ENCODE results near the gene PAK6. TPM values are rescaled to one million over a fixed set of nuclear protein-coding genes. Genes with fewer than 3 reads are reported as not detected.

The PAK6 gene
- total RNA-seq, 2 donors from 2014 or later: not detected

DNA sequence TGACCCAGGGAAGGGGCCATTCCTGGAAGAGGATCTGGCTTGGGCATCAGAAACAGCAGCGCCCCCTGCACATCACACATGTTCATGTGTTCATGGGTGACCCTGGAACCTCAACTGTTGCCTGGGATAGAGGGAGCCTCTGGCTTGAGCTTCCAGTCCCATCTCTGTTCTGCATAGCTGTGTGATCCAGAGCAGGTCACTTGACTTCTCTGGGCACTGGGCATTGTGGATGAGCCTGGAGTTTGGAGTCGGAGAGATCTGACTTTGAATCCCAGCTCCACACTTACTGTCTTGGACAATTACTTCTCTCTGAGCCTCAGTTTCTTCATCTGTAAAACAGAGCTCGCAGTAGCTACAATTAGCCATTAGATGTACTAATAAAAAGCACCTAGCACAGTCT lies 15.6 kb downstream of the PAK6 start:
- ATAC-seq (no peak), DNase-seq (no peak)
- H3K4me3 Mint-ChIP-seq: no peak overlapping the region
- peaks cover 9% of the 10 kb centered on the region for H3K4me1 Mint-ChIP-seq
- no peak overlapping the region for H3K27ac Mint-ChIP-seq
- H3K36me3 Mint-ChIP-seq (ENCODE audit: low read depth): no peaks in the 10 kb centered on the region
- peaks cover 43% of the 10 kb centered on the region for H3K27me3 Mint-ChIP-seq
- no peaks in the 10 kb centered on the region for H3K9me3 ChIP-seq (ENCODE audit: control insufficient read depth, low read length, poor library complexity, severe bottlenecking)

- no peaks in the 10 kb centered on the region for H3K9me3 ChIP-seq (ENCODE audit: control insufficient read depth, low read length, poor library complexity, severe bottlenecking)
- Mint-ChIP-seq H3K4me1 (peaks cover 9% of the 10 kb centered on the region), H3K4me3 (no peak overlapping the region), H3K27me3 (peaks cover 43% of the 10 kb centered on the region), H3K27ac (no peak overlapping the region), H3K36me3 (ENCODE audit: low read depth) (no peaks in the 10 kb centered on the region)
- ATAC-seq (no peak), DNase-seq (no peak)
Measured at GRCh38 chr15:40255033-40255432, 16.2 kb downstream of the PAK6 start.

DNA sequence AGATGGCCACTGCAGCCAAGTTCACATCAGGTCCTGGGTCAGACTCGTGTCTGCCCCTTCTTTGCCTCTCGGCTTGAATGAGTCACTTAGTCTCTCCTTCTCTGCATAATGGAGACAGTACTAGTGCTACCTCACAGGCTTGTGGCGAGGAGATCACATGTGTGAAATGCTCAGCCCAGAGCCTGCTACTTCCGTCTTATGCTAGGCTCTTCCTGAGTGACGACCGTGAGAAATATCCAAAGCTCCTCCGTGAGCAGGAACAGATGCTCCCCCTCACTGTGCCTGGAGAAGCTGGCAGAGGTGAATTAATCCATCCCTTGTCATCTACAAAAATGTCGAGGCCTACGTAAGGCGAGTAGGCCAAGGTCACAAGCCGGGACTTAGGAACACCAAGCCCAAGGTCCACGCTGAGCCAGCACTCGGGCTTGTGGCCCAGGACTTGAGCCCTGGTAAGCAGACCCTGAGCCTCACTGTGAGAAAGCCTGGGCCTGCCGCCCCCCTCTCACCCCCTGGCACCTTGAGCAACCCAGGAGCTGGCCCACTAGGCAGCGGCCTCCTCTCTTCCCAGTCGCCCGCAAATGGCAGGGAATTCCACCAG lies 17.9 kb downstream of the PAK6 start:
- no peaks in the 10 kb centered on the region for H3K9me3 ChIP-seq (ENCODE audit: control insufficient read depth, low read length, poor library complexity, severe bottlenecking)
- Mint-ChIP-seq H3K27me3 (peaks cover 40% of the 10 kb centered on the region), H3K27ac (no peak overlapping the region), H3K4me1 (peaks cover 9% of the 10 kb centered on the region), H3K36me3 (ENCODE audit: low read depth) (no peaks in the 10 kb centered on the region), H3K4me3 (no peak overlapping the region)
- no peak for ATAC-seq
- DNase-seq: no peak

DNA sequence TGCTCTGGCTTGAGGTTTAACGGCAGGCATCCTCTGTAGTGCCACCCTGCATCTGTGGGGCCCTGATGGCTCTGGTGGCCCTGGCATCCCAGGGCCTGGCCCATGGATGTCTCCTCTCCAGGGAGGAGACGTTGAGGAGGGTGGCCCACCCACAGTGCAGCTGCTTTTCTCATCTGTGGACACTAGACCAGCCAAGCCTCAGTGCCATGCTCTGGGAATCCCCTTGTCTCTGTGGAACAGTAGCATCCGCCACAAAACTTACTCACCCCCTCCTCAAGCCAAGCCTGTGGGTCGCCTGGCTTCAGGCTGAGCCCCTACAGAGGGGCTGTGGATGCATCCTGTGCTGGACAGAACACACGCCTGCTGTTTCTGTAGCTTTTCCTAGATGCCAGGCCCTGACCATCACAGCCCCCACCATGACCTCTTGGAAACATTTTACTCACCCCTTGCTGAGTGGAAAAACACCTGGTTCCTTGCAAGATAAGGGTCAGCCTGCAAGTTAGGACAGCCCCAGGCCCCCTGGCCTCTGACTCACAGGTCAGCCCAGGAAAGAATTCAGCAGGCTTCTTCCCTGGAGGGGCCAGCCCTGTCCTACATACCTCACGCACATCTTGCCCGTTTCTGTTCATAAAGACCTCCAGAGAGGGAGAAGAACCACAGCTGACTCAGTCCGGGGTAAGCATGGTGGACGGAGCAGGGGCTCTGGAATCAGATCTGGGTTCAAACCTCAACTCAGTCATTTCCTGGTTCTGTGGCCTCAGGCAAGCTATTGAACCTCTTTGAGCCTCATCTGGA lies 19.0 kb downstream of the PAK6 start:
- DNase-seq: no peak
- Mint-ChIP-seq H3K27me3 (peaks cover 40% of the 10 kb centered on the region), H3K27ac (no peak overlapping the region), H3K4me3 (no peak overlapping the region), H3K36me3 (ENCODE audit: low read depth) (no peaks in the 10 kb centered on the region), H3K4me1 (peaks cover 9% of the 10 kb centered on the region)
- H3K9me3 ChIP-seq (ENCODE audit: control insufficient read depth, low read length, poor library complexity, severe bottlenecking): no peaks in the 10 kb centered on the region
- ATAC-seq: no peak

DNA sequence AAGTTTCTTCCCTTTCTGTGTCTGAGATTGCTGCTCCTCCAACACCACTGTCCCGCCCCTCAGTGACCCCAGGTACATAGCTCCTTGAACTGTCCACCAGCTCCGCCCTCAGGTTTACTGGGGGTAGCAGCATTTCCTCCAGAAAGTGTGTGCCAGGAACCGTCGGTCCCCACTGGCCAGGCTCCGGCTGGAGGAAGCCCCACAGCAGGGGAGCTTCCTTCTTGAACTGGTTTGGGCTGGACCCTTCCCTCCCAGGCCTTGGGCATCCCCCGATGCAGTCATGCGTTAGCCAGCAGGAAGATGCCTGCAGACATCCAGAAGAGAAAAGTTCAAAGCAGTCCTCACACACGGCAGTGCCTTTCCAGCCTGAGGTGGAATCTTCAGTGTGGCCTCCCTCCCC lies 19.7 kb downstream of the PAK6 start:
- H3K27ac Mint-ChIP-seq: no peak overlapping the region
- H3K27me3 Mint-ChIP-seq: peaks cover 33% of the 10 kb centered on the region
- H3K36me3 Mint-ChIP-seq (ENCODE audit: low read depth): no peaks in the 10 kb centered on the region
- ATAC-seq (no peak), DNase-seq (no peak)
- H3K4me1 Mint-ChIP-seq: peaks cover 5% of the 10 kb centered on the region
- H3K4me3 Mint-ChIP-seq: no peak overlapping the region
- no peaks in the 10 kb centered on the region for H3K9me3 ChIP-seq (ENCODE audit: control insufficient read depth, low read length, poor library complexity, severe bottlenecking)

DNA sequence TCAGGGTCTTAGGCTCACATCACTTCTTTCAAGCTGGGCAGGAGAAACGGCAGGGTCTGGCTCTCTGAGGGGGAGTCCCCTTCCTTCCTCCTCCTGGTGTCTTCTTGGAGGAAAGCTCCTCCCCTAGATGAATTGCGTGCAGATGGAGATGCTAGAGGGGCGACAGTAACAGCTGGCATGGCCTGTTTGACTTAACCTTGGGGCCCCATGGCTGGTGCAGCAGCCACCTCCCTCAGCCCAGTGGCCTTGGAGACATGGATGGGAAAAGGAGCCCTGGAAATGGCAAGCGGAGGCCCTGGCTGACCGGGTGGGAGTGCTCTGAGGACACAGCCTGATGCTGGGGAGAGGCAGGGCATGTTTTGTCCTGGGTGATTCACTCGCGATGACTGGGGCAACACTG lies 20.2 kb downstream of the PAK6 start:
- Mint-ChIP-seq H3K4me3 (no peak overlapping the region), H3K27ac (no peak overlapping the region), H3K4me1 (peaks cover 2% of the 10 kb centered on the region), H3K27me3 (peaks cover 29% of the 10 kb centered on the region), H3K36me3 (ENCODE audit: low read depth) (no peaks in the 10 kb centered on the region)
- no peak for ATAC-seq
- no peak for DNase-seq
- H3K9me3 ChIP-seq (ENCODE audit: control insufficient read depth, low read length, poor library complexity, severe bottlenecking): no peaks in the 10 kb centered on the region

DNA sequence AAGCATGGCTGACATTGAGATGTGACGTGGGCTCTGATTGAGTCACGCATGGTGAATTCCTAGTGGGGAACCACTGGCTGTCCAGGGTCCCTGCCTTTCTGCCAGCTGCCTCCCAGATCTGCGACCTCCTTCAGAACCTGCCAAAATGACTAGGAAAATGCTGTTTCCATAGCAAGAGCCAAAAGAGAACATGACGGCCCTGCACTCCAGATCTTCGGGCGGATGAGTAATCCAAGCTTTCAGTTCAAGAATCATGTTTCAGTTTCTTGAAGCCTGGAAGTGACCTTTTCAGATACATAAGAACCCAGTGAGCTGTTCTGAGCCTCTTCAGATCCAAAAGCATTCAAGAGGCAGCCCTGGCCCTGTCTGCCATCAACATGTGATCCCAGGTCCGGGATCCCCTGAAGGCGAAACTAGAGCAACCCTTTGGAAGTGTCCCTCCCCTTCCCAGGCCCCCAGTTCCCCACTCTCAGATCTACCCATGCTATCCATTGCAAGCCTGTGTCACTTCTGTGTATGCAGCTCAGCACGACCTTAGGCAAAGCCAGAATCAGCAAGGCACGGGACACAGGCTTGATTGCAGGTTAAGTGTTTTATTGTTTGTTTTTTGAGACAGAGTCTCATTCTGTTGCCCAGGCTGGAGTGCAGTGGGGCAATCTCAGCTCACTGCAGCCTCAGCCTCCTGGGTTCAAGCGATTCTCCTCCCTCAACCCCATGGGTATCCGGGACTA lies 24.3 kb downstream of the PAK6 start:
- Mint-ChIP-seq H3K27me3 (peaks cover 11% of the 10 kb centered on the region), H3K4me1 (no peaks in the 10 kb centered on the region), H3K36me3 (ENCODE audit: low read depth) (no peaks in the 10 kb centered on the region), H3K4me3 (no peak overlapping the region), H3K27ac (no peak overlapping the region)
- ATAC-seq (no peak), DNase-seq (no peak)
- H3K9me3 ChIP-seq (ENCODE audit: control insufficient read depth, low read length, poor library complexity, severe bottlenecking): no peaks in the 10 kb centered on the region

DNA sequence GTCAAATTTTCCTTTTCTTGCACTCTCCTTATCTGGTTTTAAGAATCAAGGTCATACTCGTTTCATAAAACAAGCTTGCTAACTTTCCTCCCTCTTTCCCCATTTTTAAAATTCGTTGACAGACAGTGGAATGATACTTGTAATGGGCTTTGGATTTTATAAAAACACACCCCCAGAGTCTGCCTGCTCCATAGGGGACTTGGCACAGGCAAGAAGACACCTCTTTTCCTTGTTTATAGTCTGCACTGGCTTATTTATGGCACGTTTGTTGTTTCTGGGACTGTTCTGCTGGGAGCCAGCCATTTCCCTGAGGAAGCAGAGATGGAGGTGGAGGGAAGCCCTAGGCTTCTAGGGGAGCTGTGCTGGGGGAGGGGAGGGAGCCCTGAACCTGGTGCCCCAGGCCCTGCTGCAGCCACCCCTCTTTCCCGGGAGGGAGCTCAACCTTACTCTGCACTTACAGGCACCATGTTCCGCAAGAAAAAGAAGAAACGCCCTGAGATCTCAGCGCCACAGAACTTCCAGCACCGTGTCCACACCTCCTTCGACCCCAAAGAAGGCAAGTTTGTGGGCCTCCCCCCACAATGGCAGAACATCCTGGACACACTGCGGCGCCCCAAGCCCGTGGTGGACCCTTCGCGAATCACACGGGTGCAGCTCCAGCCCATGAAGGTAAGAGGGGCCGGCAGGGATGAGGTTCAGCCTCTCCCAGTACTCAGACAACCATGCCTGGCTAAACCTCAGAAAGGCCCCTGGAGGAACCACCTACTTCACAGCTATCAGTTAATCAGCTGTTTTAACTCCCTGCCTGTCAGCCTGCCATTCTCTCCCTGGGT lies 25.7 kb downstream of the PAK6 start:
- H3K9me3 ChIP-seq (ENCODE audit: control insufficient read depth, low read length, poor library complexity, severe bottlenecking): no peaks in the 10 kb centered on the region
- Mint-ChIP-seq H3K27ac (no peak overlapping the region), H3K4me3 (no peak overlapping the region), H3K36me3 (ENCODE audit: low read depth) (no peaks in the 10 kb centered on the region), H3K4me1 (no peaks in the 10 kb centered on the region), H3K27me3 (peaks cover 5% of the 10 kb centered on the region)
- no peak for ATAC-seq
- no peak for DNase-seq

- H3K27me3 Mint-ChIP-seq: peaks cover 5% of the 10 kb centered on the region
- ATAC-seq (no peak), DNase-seq (no peak)
- no peak overlapping the region for H3K27ac Mint-ChIP-seq
- no peaks in the 10 kb centered on the region for H3K9me3 ChIP-seq (ENCODE audit: control insufficient read depth, low read length, poor library complexity, severe bottlenecking)
- H3K4me1 Mint-ChIP-seq: no peaks in the 10 kb centered on the region
- no peak overlapping the region for H3K4me3 Mint-ChIP-seq
- H3K36me3 Mint-ChIP-seq (ENCODE audit: low read depth): no peaks in the 10 kb centered on the region
Measured at GRCh38 chr15:40265355-40265754, 26.5 kb downstream of the PAK6 start.

DNA sequence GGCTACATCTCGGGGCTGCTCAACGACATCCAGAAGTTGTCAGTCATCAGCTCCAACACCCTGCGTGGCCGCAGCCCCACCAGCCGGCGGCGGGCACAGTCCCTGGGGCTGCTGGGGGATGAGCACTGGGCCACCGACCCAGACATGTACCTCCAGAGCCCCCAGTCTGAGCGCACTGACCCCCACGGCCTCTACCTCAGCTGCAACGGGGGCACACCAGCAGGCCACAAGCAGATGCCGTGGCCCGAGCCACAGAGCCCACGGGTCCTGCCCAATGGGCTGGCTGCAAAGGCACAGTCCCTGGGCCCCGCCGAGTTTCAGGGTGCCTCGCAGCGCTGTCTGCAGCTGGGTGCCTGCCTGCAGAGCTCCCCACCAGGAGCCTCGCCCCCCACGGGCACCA lies 27.0 kb downstream of the PAK6 start:
- no peaks in the 10 kb centered on the region for H3K36me3 Mint-ChIP-seq (ENCODE audit: low read depth)
- DNase-seq: no peak
- H3K4me1 Mint-ChIP-seq: no peaks in the 10 kb centered on the region
- H3K4me3 Mint-ChIP-seq: no peak overlapping the region
- no peaks in the 10 kb centered on the region for H3K9me3 ChIP-seq (ENCODE audit: control insufficient read depth, low read length, poor library complexity, severe bottlenecking)
- peaks cover 5% of the 10 kb centered on the region for H3K27me3 Mint-ChIP-seq
- no peak for ATAC-seq
- no peak overlapping the region for H3K27ac Mint-ChIP-seq

DNA sequence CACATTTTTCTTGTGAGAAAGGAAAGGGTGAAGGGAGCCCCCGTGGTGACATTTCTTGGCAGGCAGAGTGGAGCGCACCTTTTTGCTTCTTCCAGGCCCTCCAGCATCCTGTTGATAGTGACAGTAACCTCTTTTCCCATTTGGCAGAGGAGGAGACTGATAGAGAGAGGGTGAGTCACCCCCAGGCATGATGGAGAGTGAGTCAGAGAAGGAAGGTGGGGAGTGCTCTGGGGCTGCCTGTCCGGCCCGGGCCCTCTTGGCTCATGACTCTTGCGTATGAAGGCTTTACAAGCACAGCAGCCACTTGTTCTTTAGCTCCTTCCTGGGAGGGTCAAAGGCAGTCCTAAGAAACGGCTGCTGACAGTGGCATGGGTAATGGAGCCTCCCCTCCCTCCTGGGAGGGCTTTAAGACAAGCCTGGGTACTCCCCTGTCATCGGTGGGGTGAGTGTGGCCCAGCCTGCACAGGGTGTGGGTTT lies 28.0 kb downstream of the PAK6 start:
- H3K27ac Mint-ChIP-seq: no peak overlapping the region
- no peaks in the 10 kb centered on the region for H3K27me3 Mint-ChIP-seq
- H3K9me3 ChIP-seq (ENCODE audit: control insufficient read depth, low read length, poor library complexity, severe bottlenecking): no peaks in the 10 kb centered on the region
- no peak overlapping the region for H3K4me3 Mint-ChIP-seq
- no peaks in the 10 kb centered on the region for H3K36me3 Mint-ChIP-seq (ENCODE audit: low read depth)
- no peak for DNase-seq
- no peaks in the 10 kb centered on the region for H3K4me1 Mint-ChIP-seq
- ATAC-seq: no peak

GRCh38 chr15:40267670-40268069 lies 28.8 kb downstream of the PAK6 start:
- Mint-ChIP-seq H3K4me1 (no peaks in the 10 kb centered on the region), H3K36me3 (ENCODE audit: low read depth) (no peaks in the 10 kb centered on the region), H3K4me3 (no peak overlapping the region), H3K27me3 (no peaks in the 10 kb centered on the region), H3K27ac (peak overlapping the region; percentile 41)
- DNase-seq (no peak), ATAC-seq (no peak)
- no peaks in the 10 kb centered on the region for H3K9me3 ChIP-seq (ENCODE audit: control insufficient read depth, low read length, poor library complexity, severe bottlenecking)

- no peak overlapping the region for H3K27ac Mint-ChIP-seq
- no peak overlapping the region for H3K4me3 Mint-ChIP-seq
- H3K4me1 Mint-ChIP-seq: peaks cover 1% of the 10 kb centered on the region
- no peaks in the 10 kb centered on the region for H3K9me3 ChIP-seq (ENCODE audit: control insufficient read depth, low read length, poor library complexity, severe bottlenecking)
- ATAC-seq (no peak), DNase-seq (no peak)
- no peaks in the 10 kb centered on the region for H3K36me3 Mint-ChIP-seq (ENCODE audit: low read depth)
- no peaks in the 10 kb centered on the region for H3K27me3 Mint-ChIP-seq
Measured at GRCh38 chr15:40269604-40270003, 30.7 kb downstream of the PAK6 start.
